ENCODE measurements around the gene IQCF6.
"Not testable (repeated sequence)": the region's sequence is repeated elsewhere in the genome, so short reads cannot be mapped to it uniquely, and the experiment has no call there.

Gene IQCF6

GRCh38 chr3:51759203-51759602, 19.8 kb downstream of the IQCF6 start:
- no peak for DNase-seq

- not testable (repeated sequence) for DNase-seq
Measured at GRCh38 chr3:51753763-51754750, 25.0 kb downstream of the IQCF6 start.

GRCh38 chr3:51751287-51751686, 27.8 kb downstream of the IQCF6 start:
- no peak for DNase-seq

- no peak for DNase-seq
Measured at GRCh38 chr3:51750878-51751277, 28.2 kb downstream of the IQCF6 start.

- no peak for DNase-seq
Measured at GRCh38 chr3:51748327-51748726, 30.7 kb downstream of the IQCF6 start.

- DNase-seq, result no peak
Measured at GRCh38 chr3:51747840-51748239, 31.2 kb downstream of the IQCF6 start.

- DNase-seq, result not testable (repeated sequence)
Measured at GRCh38 chr3:51742978-51743377, 36.1 kb downstream of the IQCF6 start.

GRCh38 chr3:51742320-51742719, 36.7 kb downstream of the IQCF6 start:
- DNase-seq, result not testable (repeated sequence)

- no peak for DNase-seq
Measured at GRCh38 chr3:51739110-51739509, 39.9 kb downstream of the IQCF6 start.

GRCh38 chr3:51735950-51736349, 43.1 kb downstream of the IQCF6 start:
- DNase-seq, result no peak

- DNase-seq, result no peak
Measured at GRCh38 chr3:51735039-51735438, 44.0 kb downstream of the IQCF6 start.

GRCh38 chr3:51734572-51734907, 44.5 kb downstream of the IQCF6 start:
- DNase-seq, result no peak

GRCh38 chr3:51733859-51734571, 45.0 kb downstream of the IQCF6 start:
- DNase-seq, result no peak

- DNase-seq, result no peak
Measured at GRCh38 chr3:51729042-51729633, 49.9 kb downstream of the IQCF6 start.

Data from NCI-H1092 (cell line).